Panc1 (cell line): ENCODE results near the gene C3orf62. TPM values are rescaled to one million over a fixed set of nuclear protein-coding genes. Genes with fewer than 3 reads are reported as not detected.

ENCODE experiments used
- ATAC-seq: fragments of 200-7000 bp; cut with Tn5 transposase; 2 replicates; pipeline ENCODE4 v1.9.1; 2020; ENCODE audit warnings: mild to moderate bottlenecking, moderate library complexity
- BruUV-seq: library from RNA; stranded (reverse); fragments of 400-500 nt; replicated peaks from 2 replicates; lab custom pipeline; 2021; lab: Mats Ljungman, UMichigan
- CTCF ChIA-PET: fragments of 300-600 bp; sonication (Branson Sonifier 250); formaldehyde crosslinking; loops from one replicate; lab custom pipeline; 2022; ENCODE audit warnings: antibody characterized with exemption; lab: Charles Lee
- POLR2A ChIA-PET: fragments of 300-600 bp; sonication (Branson Sonifier 250); formaldehyde crosslinking; loops from one replicate; lab custom pipeline; 2022; ENCODE audit warnings: antibody characterized with exemption; lab: Charles Lee
- DNase-seq: peaks from one replicate; pipeline ENCODE4 v3.0.0-alpha.2; 2010; ENCODE audit warnings: low read depth, low spot score
- H3K27ac ChIP-seq: 2 replicates; pipeline ENCODE4 v1.5.1; 2011; ENCODE audit warnings: mild to moderate bottlenecking, low read length, inconsistent platforms
- H3K27me3 ChIP-seq: fragments of 200-500 bp; sonication (Bioruptor generic); 2 replicates; pipeline ENCODE4 v1.6.0; 2014; ENCODE audit warnings: low read length, inconsistent platforms; ENCODE audit not compliant: control insufficient read depth, insufficient read depth
- H3K36me3 ChIP-seq: fragments of 200-500 bp; sonication (Bioruptor generic); 2 replicates; pipeline ENCODE4 v1.5.1; 2014; ENCODE audit warnings: inconsistent platforms, mild to moderate bottlenecking, low read length, moderate library complexity; ENCODE audit not compliant: control insufficient read depth, insufficient read depth
- H3K4me1 ChIP-seq: 2 replicates; pipeline ENCODE4 v1.5.1; 2011; ENCODE audit warnings: inconsistent platforms, mild to moderate bottlenecking, low read length, moderate library complexity; ENCODE audit not compliant: control insufficient read depth, insufficient read depth
- H3K4me3 ChIP-seq, 2 experiments: 2 replicates each; pipeline ENCODE4 v1.5.1; 2011 to 2012; ENCODE audit warnings: low read depth in 2 of 2, low read length in 2 of 2, mild to moderate bottlenecking in 2 of 2, inconsistent platforms in 1 of 2, moderate library complexity in 1 of 2
- H3K9me3 ChIP-seq: fragments of 200-500 bp; sonication (Bioruptor generic); 2 replicates; pipeline ENCODE4 v1.5.1; 2014; ENCODE audit warnings: low read depth, mild to moderate bottlenecking, inconsistent platforms, low read length, moderate library complexity; ENCODE audit not compliant: control insufficient read depth, insufficient read depth
- CTCF ChIP-seq: fragments of 450-650 bp; IDR thresholded peaks from 2 replicates; pipeline ENCODE4 v1.5.1; 2017; ENCODE audit warnings: mild to moderate bottlenecking
- POLR2AphosphoS5 ChIP-seq: IDR thresholded peaks from 2 replicates; pipeline ENCODE4 v1.6.1; 2012; ENCODE audit warnings: mild to moderate bottlenecking, low read depth, low read length, moderate library complexity
- REST ChIP-seq, 2 experiments: IDR thresholded peaks; 2 replicates each; pipeline ENCODE4 v1.6.1; 2011 to 2012; ENCODE audit warnings: low read depth in 2 of 2, control low read depth in 1 of 2, low read length in 1 of 2, mild to moderate bottlenecking in 1 of 2, moderate library complexity in 1 of 2; ENCODE audit not compliant: insufficient read depth in 1 of 2
- SIN3A ChIP-seq: IDR thresholded peaks from 2 replicates; pipeline ENCODE4 v1.6.1; 2012; ENCODE audit warnings: low read depth, mild to moderate bottlenecking, low read length, moderate library complexity, borderline replicate concordance; ENCODE audit not compliant: insufficient read depth
- TCF7L2 ChIP-seq: IDR thresholded peaks from 2 replicates; pipeline ENCODE4 v1.6.1; 2011; ENCODE audit warnings: mild to moderate bottlenecking, low read depth, low read length, inconsistent platforms
- in situ Hi-C: cut with HindIII; loops from 2 replicates; pipeline ENCODE4 v1.10.0; 2016; ENCODE audit warnings: low sequenced_read_pairs, low pct_unique_long_range_greater_than_20kb
- intact Hi-C: fragments of 100-400 bp; cut with micrococcal nuclease; formaldehyde crosslinking; loops from one replicate; pipeline ENCODE4 v1.10.0; 2022; ENCODE audit not compliant: unreplicated experiment
- total RNA-seq: library from RNA; stranded (reverse); gene quantifications from one replicate; pipeline ENCODE4 v1.2.1, GENCODE V29; 2021; ENCODE audit not compliant: unreplicated experiment

The C3orf62 gene
- total RNA-seq, 1 experiment from 2014 or later, result 2.3 TPM

- in situ Hi-C loops (no loop called here), intact Hi-C loops (no loop called here)
- no peaks in the 10 kb centered on the region for H3K36me3 ChIP-seq
- no peak for TF ChIP-seq REST (IDR thresholded peaks at IDR 0.05; ENCODE audit: insufficient read depth in 1 of 2, low read depth in 2 of 2, low read length in 1 of 2)
- TF ChIP-seq CTCF, result no peak
- ChIA-PET CTCF (no interaction called here), POLR2A (no interaction called here)
- ATAC-seq, result no peak
- no peak for DNase-seq
- H3K4me3 ChIP-seq, result no peak overlapping the region
- no peaks in the 10 kb centered on the region for H3K9me3 ChIP-seq
- no peak overlapping the region for H3K27ac ChIP-seq
- no peaks in the 10 kb centered on the region for H3K4me1 ChIP-seq
- BruUV-seq, result no TSS peak
- no peaks in the 10 kb centered on the region for H3K27me3 ChIP-seq
Measured at GRCh38 chr3:49271047-49271446, 6.0 kb downstream of the C3orf62 start.

- Histone ChIP-seq H3K4me3 (no peak overlapping the region), H3K27ac (no peak overlapping the region), H3K4me1 (no peaks in the 10 kb centered on the region), H3K9me3 (no peaks in the 10 kb centered on the region), H3K27me3 (no peaks in the 10 kb centered on the region), H3K36me3 (no peaks in the 10 kb centered on the region)
- DNase-seq (no peak), ATAC-seq (no peak)
- ChIA-PET POLR2A (no interaction called here), CTCF (no interaction called here)
- TF ChIP-seq TCF7L2, result no peak
- TF ChIP-seq POLR2AphosphoS5, result no peak
- TF ChIP-seq CTCF, result no peak
- no peak for TF ChIP-seq SIN3A
- TF ChIP-seq REST (IDR thresholded peaks at IDR 0.05; ENCODE audit: insufficient read depth in 1 of 2, low read depth in 2 of 2, low read length in 1 of 2), result no peak
- no TSS peak for BruUV-seq
- in situ Hi-C loops (no loop called here), intact Hi-C loops (no loop called here)
Measured at GRCh38 chr3:49270156-49270500, 6.9 kb downstream of the C3orf62 start.
